Duodenal mucosa (tissue), 2 donors: ENCODE measurements around the gene ZNF546.

Experiments
- H3K27ac ChIP-seq: one replicate; pipeline ENCODE4 v1.7.0; 2013; ENCODE audit warnings: low read depth, low read length
- H3K27me3 ChIP-seq, 2 donors: one replicate each; pipeline ENCODE4 v1.7.0; 2013; ENCODE audit warnings: low read length in 2 of 2, control low read depth in 1 of 2; ENCODE audit not compliant: insufficient read depth in 2 of 2, control insufficient read depth in 1 of 2
- H3K36me3 ChIP-seq, 2 donors: one replicate each; pipeline ENCODE4 v1.7.0; 2013; ENCODE audit warnings: low read length in 2 of 2, control low read depth in 1 of 2; ENCODE audit not compliant: insufficient read depth in 2 of 2, control insufficient read depth in 1 of 2
- H3K4me1 ChIP-seq, 2 donors: one replicate each; pipeline ENCODE4 v1.7.0; 2013; ENCODE audit warnings: low read length in 2 of 2, control low read depth in 1 of 2; ENCODE audit not compliant: insufficient read depth in 2 of 2, control insufficient read depth in 1 of 2
- H3K4me3 ChIP-seq, 2 donors: one replicate each; pipeline ENCODE4 v1.7.0; 2013; ENCODE audit warnings: low read length in 2 of 2, low read depth in 1 of 2
- H3K9ac ChIP-seq, 2 donors: one replicate each; pipeline ENCODE4 v1.7.0; 2013; ENCODE audit warnings: low read length in 2 of 2, low read depth in 1 of 2
- H3K9me3 ChIP-seq, 2 donors: one replicate each; pipeline ENCODE4 v1.7.0; 2013; ENCODE audit warnings: low read length in 2 of 2, control low read depth in 1 of 2; ENCODE audit not compliant: control insufficient read depth in 1 of 2

ZNF546 gene

DNA sequence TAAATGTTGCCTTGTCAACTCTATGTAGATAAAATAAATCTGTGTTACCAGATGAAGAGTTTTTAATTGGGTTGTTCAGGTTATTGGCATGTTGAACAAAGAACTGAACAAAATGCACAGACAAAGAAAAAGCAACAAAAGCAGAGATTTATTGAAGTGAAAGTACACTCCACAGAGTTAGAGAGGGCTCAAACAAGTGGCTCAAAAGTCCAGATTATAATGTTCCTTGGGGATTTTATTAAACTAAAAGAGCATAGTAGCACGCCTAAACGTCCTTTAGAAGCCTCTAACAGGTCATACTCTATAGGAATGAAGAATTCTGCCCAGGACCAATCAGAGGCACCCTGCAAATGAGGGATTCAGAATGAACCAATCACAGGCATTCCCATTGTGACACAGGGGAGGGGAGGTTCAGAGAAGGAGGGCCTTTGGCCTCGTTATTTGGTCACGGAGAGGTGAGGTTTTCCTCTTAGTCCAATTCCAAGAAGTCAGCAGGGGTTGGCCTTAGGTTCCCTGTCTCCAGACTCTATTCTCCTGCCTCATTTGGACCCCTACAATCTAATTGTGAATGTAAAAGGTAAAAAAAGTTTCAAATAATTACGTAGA lies 13.1 kb upstream of the ZNF546 start:
- H3K36me3 ChIP-seq: peaks cover 9 to 43% of the 10 kb centered on the region in 2 donors
- H3K27me3 ChIP-seq: no peaks in the 10 kb centered on the region
- H3K4me3 ChIP-seq: no peak overlapping the region
- H3K27ac ChIP-seq: no peak overlapping the region
- H3K9ac ChIP-seq: no peak overlapping the region
- peaks cover 6 to 19% of the 10 kb centered on the region in 2 donors for H3K9me3 ChIP-seq
- H3K4me1 ChIP-seq: no peaks in the 10 kb centered on the region

DNA sequence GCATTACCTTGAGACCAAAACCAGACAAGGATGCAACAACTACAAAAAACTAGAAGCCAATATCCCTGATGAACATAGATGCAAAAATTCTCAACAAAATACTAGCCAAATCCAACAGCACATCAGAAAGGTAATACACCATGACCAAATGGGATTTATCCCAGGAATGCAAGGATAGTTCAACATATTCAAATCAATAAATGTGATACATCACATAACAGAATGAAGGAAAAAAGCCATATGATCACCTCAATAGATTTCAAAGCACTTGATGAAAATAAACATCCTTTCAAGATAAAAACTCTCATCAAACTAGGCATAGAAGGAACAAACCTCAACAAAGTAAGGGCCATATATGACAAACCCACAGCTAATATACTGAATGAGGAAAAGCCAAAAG lies 10.2 kb upstream of the ZNF546 start:
- Histone ChIP-seq H3K36me3 (peaks cover 5 to 15% of the 10 kb centered on the region in 2 donors), H3K4me1 (no peaks in the 10 kb centered on the region), H3K4me3 (no peak overlapping the region), H3K9me3 (peaks cover 6 to 19% of the 10 kb centered on the region in 2 donors), H3K27me3 (no peaks in the 10 kb centered on the region), H3K9ac (no peak overlapping the region), H3K27ac (no peak overlapping the region)

DNA sequence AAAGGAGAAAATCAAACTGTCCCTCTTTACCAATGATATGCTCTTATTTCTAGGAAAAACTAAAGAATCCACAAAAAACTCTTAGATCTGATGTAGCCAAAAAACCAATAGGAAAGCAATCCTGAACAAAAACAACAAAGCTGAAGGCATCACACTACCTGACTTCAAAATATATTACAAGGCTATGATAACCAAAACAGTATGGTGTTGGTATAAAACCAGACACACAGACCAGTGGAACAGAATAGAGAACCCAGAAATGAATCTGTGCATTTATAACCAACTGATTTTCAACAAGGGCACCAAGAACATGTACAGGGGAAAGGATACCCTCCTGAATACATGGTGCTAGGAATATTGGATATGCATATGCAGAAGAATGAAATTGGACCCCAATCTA lies 9.7 kb upstream of the ZNF546 start:
- Histone ChIP-seq H3K4me1 (no peaks in the 10 kb centered on the region), H3K27me3 (no peaks in the 10 kb centered on the region), H3K9me3 (peaks cover 6 to 19% of the 10 kb centered on the region in 2 donors), H3K36me3 (peaks cover 5 to 11% of the 10 kb centered on the region in 2 donors), H3K9ac (no peak overlapping the region), H3K27ac (no peak overlapping the region), H3K4me3 (no peak overlapping the region)

DNA sequence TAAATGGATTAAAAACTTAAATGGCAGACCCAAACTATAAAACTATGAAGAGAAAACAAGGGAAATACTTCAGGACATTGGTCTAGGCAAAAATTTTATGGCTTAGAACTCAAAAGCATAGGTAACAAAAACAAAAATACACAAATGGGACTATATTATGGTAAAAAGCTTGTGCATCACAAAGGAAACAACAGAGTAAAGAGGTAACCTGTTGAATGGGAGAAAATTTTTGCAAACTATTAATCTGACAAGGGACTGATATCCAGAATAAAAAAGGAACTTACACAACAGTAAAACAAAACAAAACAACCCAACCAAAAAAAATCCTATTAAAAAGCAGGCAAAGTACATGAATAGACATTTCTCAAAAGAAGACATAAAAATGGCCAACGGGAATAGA lies 9.3 kb upstream of the ZNF546 start:
- peaks cover 5 to 7% of the 10 kb centered on the region in 2 donors for H3K36me3 ChIP-seq
- H3K27me3 ChIP-seq: no peaks in the 10 kb centered on the region
- H3K9me3 ChIP-seq: peaks cover 6 to 19% of the 10 kb centered on the region in 2 donors
- no peaks in the 10 kb centered on the region for H3K4me1 ChIP-seq
- no peak overlapping the region for H3K9ac ChIP-seq
- no peak overlapping the region for H3K27ac ChIP-seq
- no peak overlapping the region for H3K4me3 ChIP-seq

DNA sequence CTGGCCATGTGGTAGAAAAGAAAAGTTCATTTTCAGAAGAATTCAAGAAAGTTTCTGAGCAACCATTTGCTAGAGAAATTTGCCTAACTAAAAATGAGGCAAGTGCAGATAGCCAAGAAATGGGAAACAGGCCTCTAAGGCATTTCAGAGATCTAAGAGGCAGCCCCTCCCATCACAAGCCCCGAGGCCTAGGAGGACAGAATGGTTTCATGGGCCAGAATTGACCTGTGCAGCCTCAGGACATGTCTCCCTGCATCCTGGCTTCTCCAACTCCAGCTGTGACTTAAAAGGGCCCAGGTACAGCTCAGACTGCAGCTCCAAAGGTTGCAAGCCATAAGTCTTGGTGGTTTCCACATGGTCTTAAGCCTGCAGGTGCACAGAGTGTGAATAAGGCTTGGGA lies 3.3 kb upstream of the ZNF546 start:
- Histone ChIP-seq H3K9me3 (peaks cover 0 to 5% of the 10 kb centered on the region in 2 donors), H3K36me3 (no peaks in the 10 kb centered on the region), H3K4me1 (peaks cover 10 to 22% of the 10 kb centered on the region in 2 donors), H3K27ac (no peak overlapping the region), H3K9ac (no peak overlapping the region), H3K27me3 (no peaks in the 10 kb centered on the region), H3K4me3 (no peak overlapping the region)

DNA sequence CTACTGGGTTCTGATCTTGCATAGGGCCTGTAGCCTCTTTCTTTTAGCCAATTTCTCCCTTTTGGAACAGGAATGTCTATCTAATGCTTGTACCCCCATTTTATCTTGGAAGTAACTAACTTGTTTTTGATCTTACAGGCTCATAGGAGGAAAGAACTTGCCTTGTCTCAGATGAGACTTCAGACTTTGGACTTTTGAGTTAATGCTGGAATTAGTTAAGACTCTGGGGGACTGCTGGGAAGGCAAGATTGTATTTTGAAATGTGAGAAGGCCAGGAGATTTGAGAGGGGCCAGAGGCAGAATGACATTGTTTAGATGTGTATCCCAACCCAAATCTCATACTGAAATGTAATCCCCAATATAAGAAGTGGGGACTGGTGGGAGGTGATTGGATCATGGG lies 2.5 kb upstream of the ZNF546 start:
- Histone ChIP-seq H3K27ac (no peak overlapping the region), H3K4me3 (peak overlapping the region in 1 of 2 donors; percentile 18), H3K36me3 (no peaks in the 10 kb centered on the region), H3K4me1 (peaks cover 10 to 22% of the 10 kb centered on the region in 2 donors), H3K27me3 (no peaks in the 10 kb centered on the region), H3K9ac (no peak overlapping the region), H3K9me3 (peaks cover 0 to 5% of the 10 kb centered on the region in 2 donors)

DNA sequence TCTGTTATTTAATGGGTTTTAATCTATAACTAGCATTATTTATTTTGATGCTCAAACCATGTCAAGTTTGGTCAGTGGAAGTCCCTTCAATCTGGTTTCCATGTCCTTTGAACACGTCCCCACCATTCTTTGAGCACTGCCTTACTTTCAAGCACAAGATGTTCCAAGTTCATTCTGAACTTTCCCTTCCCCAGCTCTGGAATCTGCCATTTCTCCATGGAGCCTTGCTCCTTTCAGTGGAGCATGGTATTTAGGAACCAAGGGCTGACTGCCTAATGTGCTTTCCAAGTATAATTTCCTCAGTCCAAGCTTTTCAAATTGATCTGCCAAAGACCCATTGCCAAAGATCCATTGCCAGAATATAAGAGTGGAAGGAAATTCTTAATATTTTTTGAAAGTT lies 1.1 kb upstream of the ZNF546 start:
- peaks cover 0 to 5% of the 10 kb centered on the region in 2 donors for H3K9me3 ChIP-seq
- H3K27me3 ChIP-seq: no peaks in the 10 kb centered on the region
- H3K36me3 ChIP-seq: no peaks in the 10 kb centered on the region
- peaks cover 10 to 22% of the 10 kb centered on the region in 2 donors for H3K4me1 ChIP-seq
- no peak overlapping the region for H3K9ac ChIP-seq
- no peak overlapping the region for H3K27ac ChIP-seq
- H3K4me3 ChIP-seq: peak overlapping the region; percentile 93 to 94

DNA sequence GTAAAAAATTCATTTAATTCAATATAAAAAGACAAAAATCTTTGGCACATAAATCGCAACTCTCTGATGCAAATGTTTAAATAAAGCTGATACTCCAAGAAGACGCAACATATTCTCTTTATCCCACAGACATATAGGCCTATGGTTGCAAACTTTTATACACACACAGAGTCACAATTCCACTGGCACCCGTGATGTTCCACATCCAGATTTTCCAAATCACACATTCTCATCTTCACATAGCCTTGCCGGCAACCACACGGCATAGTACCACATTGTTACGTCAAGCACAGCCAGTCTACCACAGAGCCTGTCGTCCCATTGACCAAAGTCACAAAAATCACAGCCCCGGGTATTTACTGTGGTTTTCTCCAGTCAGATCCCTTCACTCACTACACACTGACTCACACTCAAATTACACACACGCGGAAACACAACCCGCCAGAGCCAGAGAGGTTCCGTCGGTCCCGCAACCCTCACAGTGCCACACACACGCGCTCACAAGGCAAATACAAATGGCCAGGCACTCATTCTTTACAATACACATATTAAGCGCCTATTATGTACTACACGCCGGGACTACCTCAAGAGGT lies 546 bp upstream of the ZNF546 start:
- Histone ChIP-seq H3K27ac (peak overlapping the region; percentile 59), H3K27me3 (no peaks in the 10 kb centered on the region), H3K9me3 (peaks cover 0 to 5% of the 10 kb centered on the region in 2 donors), H3K36me3 (no peaks in the 10 kb centered on the region), H3K9ac (peak overlapping the region; percentile 65 to 87), H3K4me1 (peaks cover 10 to 22% of the 10 kb centered on the region in 2 donors), H3K4me3 (peak overlapping the region; percentile 93 to 94)

DNA sequence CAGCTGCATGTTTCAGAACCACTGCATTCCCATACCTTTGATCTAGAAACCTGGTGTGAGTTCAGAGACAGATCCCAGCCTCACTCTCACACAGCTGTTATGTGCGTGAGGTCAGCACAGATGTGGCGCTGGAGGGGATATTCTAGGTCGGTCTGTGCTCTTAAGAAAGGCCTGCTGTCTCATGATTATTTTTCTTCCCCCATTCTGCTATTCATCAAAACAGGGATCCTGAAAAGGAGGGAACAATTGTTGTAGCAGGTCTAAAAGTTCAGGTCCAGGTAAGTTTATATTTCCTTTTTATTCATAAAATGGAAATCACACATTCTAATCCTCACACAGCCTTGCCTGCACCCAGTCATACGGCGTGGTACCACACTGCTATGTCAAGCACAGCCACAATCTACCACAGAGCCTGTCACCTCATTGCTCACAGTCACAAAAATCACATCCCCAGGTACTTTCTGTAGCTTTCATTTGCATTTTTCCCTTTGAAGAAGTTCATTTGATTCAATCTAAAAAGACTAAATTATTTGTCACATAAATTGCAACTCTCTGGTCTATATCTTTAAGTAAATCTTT lies 867 bp downstream of the ZNF546 start:
- Histone ChIP-seq H3K27ac (no peak overlapping the region), H3K36me3 (no peaks in the 10 kb centered on the region), H3K4me3 (peak overlapping the region; percentile 93 to 94), H3K9me3 (peaks cover 0 to 5% of the 10 kb centered on the region in 2 donors), H3K4me1 (peaks cover 10 to 22% of the 10 kb centered on the region in 2 donors), H3K9ac (peak overlapping the region; percentile 65 to 87), H3K27me3 (no peaks in the 10 kb centered on the region)

DNA sequence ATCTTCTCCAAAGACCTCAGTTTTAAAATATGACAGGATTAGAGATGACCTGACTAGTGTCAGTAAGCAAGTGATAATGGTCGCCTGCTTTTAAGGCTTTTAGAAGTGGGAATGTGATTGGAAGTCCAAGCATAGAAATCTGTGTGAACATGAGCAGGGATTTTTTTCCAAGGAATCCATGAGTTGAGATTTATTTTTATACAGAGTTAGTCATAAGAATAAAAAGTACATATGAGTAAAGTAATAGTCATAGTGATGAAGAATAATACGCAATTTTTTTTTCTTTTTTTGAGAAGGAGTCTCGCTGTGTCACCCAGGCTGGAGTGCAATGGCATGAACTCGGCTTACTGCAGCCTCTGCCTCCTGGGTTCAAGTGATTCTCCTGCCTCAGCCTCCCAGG lies 1.6 kb downstream of the ZNF546 start:
- H3K36me3 ChIP-seq: no peaks in the 10 kb centered on the region
- H3K27ac ChIP-seq: no peak overlapping the region
- H3K27me3 ChIP-seq: no peaks in the 10 kb centered on the region
- H3K9ac ChIP-seq: no peak overlapping the region
- no peak overlapping the region for H3K4me3 ChIP-seq
- H3K9me3 ChIP-seq: peaks cover 0 to 5% of the 10 kb centered on the region in 2 donors
- H3K4me1 ChIP-seq: peaks cover 10 to 22% of the 10 kb centered on the region in 2 donors
